Mammary epithelial cell (primary cell): Measurements from ENCODE around the gene BPIFA3.

Experiments used
- EZH2 ChIP-seq: IDR thresholded peaks from 2 replicates; pipeline ENCODE4 v1.6.1; 2012; ENCODE audit warnings: low read length, inconsistent platforms, borderline replicate concordance
- TF ChIP-seq, protein P1 (sequence below), 2 donors: IDR thresholded peaks in 1 of 2; conservative IDR thresholded peaks in 1 of 2; 2 replicates each; pipeline ENCODE4 v1.5.1; 2011 to 2012; ENCODE audit warnings: inconsistent platforms in 2 of 2, low read length in 2 of 2, mild to moderate bottlenecking in 2 of 2, control low read depth in 1 of 2, low read depth in 1 of 2; ENCODE audit not compliant: insufficient read depth in 1 of 2; ENCODE audit errors: extremely low read depth in 1 of 2

DNA sequence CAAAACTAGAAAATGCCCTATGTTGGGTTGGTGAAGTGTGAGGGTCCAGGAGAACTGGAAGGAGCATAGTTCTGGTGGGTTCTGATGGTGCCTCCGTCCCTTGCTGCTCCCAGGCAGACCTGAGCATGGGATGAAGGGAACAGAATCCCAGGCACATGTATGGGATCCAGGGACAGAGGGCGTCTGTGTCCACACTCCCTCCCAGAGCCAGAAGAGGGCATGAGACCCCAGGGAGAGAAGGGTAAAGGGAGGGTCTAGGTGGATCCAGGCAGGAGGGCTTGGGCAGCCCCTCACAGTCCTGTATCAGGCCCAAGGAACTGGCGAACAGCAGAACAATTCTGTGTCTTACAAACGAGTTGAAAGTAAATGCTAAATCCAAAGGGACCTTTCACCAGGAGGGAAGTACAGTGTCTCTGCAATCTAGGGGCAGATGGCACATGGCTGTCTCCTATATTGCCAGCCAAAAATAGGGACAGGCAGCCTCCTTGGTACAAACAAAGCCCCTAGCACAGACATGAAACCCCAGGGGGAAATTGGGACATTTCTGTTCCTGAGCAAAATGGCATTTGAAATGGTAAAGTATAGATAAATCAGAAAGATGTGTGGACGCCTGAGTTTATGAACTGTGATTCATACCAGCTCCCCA is 16.1 kb downstream of the BPIFA3 start:
- TF ChIP-seq, protein P1, sequence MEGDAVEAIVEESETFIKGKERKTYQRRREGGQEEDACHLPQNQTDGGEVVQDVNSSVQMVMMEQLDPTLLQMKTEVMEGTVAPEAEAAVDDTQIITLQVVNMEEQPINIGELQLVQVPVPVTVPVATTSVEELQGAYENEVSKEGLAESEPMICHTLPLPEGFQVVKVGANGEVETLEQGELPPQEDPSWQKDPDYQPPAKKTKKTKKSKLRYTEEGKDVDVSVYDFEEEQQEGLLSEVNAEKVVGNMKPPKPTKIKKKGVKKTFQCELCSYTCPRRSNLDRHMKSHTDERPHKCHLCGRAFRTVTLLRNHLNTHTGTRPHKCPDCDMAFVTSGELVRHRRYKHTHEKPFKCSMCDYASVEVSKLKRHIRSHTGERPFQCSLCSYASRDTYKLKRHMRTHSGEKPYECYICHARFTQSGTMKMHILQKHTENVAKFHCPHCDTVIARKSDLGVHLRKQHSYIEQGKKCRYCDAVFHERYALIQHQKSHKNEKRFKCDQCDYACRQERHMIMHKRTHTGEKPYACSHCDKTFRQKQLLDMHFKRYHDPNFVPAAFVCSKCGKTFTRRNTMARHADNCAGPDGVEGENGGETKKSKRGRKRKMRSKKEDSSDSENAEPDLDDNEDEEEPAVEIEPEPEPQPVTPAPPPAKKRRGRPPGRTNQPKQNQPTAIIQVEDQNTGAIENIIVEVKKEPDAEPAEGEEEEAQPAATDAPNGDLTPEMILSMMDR (conservative IDR thresholded peaks at IDR 0.05 in 1 of 2, IDR thresholded peaks at IDR 0.05 in 1 of 2; ENCODE audit: extremely low read depth in 1 of 2, insufficient read depth in 1 of 2, low read depth in 1 of 2, low read length in 2 of 2) = no peak
- no peak for TF ChIP-seq EZH2
